ENCODE results near the gene PPT1. TPM values are rescaled to one million over a fixed set of nuclear protein-coding genes. Genes with fewer than 3 reads are reported as not detected.

PPT1 gene
- total and polyA plus RNA-seq, 2 donors (not counting 3 experiments of a cell fraction or from before 2014, with no cell fraction given) = 58.0 to 131 TPM

GRCh38 chr1:40132383-40133311 lies 35.6 kb upstream of the PPT1 start:
- H3K9ac ChIP-seq (replicated peaks; ENCODE audit: extremely low read depth, insufficient read depth, low read length) = peak overlapping the region; percentile 22
- FAIRE-seq = no peak
- CTCF ChIA-PET = interaction anchor here (0.7 to 6.2 kb wide), 6 partner anchors 9 to 272 kb away, joined by 3 to 38 read pairs (median 6); no protein-coding TSS in a partner anchor

More at GRCh38 chr1:40132383-40133311, 35.6 kb upstream of the PPT1 start:
- no TSS peak for BruUV-seq (replicated peaks)
- Histone ChIP-seq H3K27ac (ENCODE audit: insufficient read depth, low read depth, low read length) (no peak overlapping the region), H4K20me1 (replicated peaks; ENCODE audit: control insufficient read depth, extremely low read depth, insufficient read depth, low read length) (no peaks in the 10 kb centered on the region), H3K36me3 (ENCODE audit: control insufficient read depth in 2 of 2, extremely low read depth in 1 of 2, insufficient read depth in 2 of 2, low read length in 2 of 2) (no peaks in the 10 kb centered on the region), H3K4me2 (ENCODE audit: insufficient read depth, low read length) (peak overlapping the region; percentile 74), H3K4me3 (replicated peaks in 1 of 3; ENCODE audit: insufficient read depth in 1 of 3, low read depth in 1 of 3, low read length in 3 of 3) (peak overlapping the region in 2 of 3 experiments; percentile 32 to 35), H3K79me2 (ENCODE audit: control insufficient read depth, insufficient read depth, low read length) (no peaks in the 10 kb centered on the region), H3K9me1 (replicated peaks; ENCODE audit: control insufficient read depth, extremely low read depth, insufficient read depth, low read length) (no peaks in the 10 kb centered on the region), H3K4me1 (ENCODE audit: control insufficient read depth, extremely low read depth, insufficient read depth, low read length) (peaks cover 13% of the 10 kb centered on the region), H3K9me3 (replicated peaks; ENCODE audit: control insufficient read depth, insufficient read depth, low read length) (no peaks in the 10 kb centered on the region), H3K27me3 (ENCODE audit: control insufficient read depth in 2 of 2, insufficient read depth in 2 of 2, low read length in 2 of 2) (peaks cover 13 to 25% of the 10 kb centered on the region in 2 experiments), H2AFZ (ENCODE audit: low read depth, low read length) (peak overlapping the region; percentile 89)
- dilution Hi-C loops (cut with MboI; ENCODE audit: extremely low pct_ligation_motif_present, low sequenced_read_pairs) = no loop called here
- POLR2A ChIA-PET = no interaction called here
- peak; percentile 33 for DNase-seq (ENCODE audit: low read depth, low spot score)
- TF ChIP-seq JUN (IDR thresholded peaks at IDR 0.05; ENCODE audit: borderline replicate concordance, insufficient read depth, insufficient read length, low read depth) (no peak), MYC (IDR thresholded peaks at IDR 0.05; ENCODE audit: low read depth, low read length) (no peak), GATA2 (IDR thresholded peaks at IDR 0.05; ENCODE audit: insufficient read depth, insufficient read length, low read depth, low read length) (no peak), FOS (IDR thresholded peaks at IDR 0.05; ENCODE audit: borderline replicate concordance, insufficient read depth, low read length) (no peak), EZH2 (IDR thresholded peaks at IDR 0.05; ENCODE audit: borderline replicate concordance, low read depth, low read length, severe bottlenecking) (peak; percentile 55)
- TF ChIP-seq, protein P1, sequence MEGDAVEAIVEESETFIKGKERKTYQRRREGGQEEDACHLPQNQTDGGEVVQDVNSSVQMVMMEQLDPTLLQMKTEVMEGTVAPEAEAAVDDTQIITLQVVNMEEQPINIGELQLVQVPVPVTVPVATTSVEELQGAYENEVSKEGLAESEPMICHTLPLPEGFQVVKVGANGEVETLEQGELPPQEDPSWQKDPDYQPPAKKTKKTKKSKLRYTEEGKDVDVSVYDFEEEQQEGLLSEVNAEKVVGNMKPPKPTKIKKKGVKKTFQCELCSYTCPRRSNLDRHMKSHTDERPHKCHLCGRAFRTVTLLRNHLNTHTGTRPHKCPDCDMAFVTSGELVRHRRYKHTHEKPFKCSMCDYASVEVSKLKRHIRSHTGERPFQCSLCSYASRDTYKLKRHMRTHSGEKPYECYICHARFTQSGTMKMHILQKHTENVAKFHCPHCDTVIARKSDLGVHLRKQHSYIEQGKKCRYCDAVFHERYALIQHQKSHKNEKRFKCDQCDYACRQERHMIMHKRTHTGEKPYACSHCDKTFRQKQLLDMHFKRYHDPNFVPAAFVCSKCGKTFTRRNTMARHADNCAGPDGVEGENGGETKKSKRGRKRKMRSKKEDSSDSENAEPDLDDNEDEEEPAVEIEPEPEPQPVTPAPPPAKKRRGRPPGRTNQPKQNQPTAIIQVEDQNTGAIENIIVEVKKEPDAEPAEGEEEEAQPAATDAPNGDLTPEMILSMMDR (IDR thresholded peaks at IDR 0.05; ENCODE audit: extremely low read depth in 1 of 2, insufficient read depth in 1 of 2, low read depth in 1 of 2, low read length in 2 of 2) = no peak
- intact Hi-C loops (cut with micrococcal nuclease) = no loop called here

All from endothelial cell of umbilical vein (primary cell).